Measurements from ENCODE around the gene FN3KRP. TPM values are rescaled to one million over a fixed set of nuclear protein-coding genes. Genes with fewer than 3 reads are reported as not detected.

FN3KRP gene
- total and polyA plus RNA-seq, 2 donors (not counting 3 experiments of a cell fraction or from before 2014, with no cell fraction given), result 22.2 to 35.2 TPM

- H3K27ac ChIP-seq (ENCODE audit: insufficient read depth, low read depth, low read length), result no peak overlapping the region
- POLR2A ChIA-PET, result no interaction called here
- CTCF ChIA-PET, result interaction anchor here (2.5 kb wide), 1 partner anchor 13 kb away, joined by 7 read pairs; no protein-coding TSS in a partner anchor
- peaks cover 30% of the 10 kb centered on the region for H3K79me2 ChIP-seq (ENCODE audit: control insufficient read depth, insufficient read depth, low read length)
- H3K27me3 ChIP-seq (ENCODE audit: control insufficient read depth in 2 of 2, insufficient read depth in 2 of 2, low read length in 2 of 2), result no peaks in the 10 kb centered on the region
- FAIRE-seq, result no peak
- dilution Hi-C loops (cut with MboI; ENCODE audit: extremely low pct_ligation_motif_present, low sequenced_read_pairs), result no loop called here
- peak overlapping the region; percentile 64 for H3K9ac ChIP-seq (replicated peaks; ENCODE audit: extremely low read depth, insufficient read depth, low read length)
- intact Hi-C loops (cut with micrococcal nuclease), result loop anchor here (2.0 kb wide), 1 partner anchor 36 kb away; the partner anchor contains the start of gene FN3KRP
- peaks cover 5% of the 10 kb centered on the region for H3K4me1 ChIP-seq (ENCODE audit: control insufficient read depth, extremely low read depth, insufficient read depth, low read length)
- peaks cover 0 to 2% of the 10 kb centered on the region in 2 experiments for H3K36me3 ChIP-seq (ENCODE audit: control insufficient read depth in 2 of 2, extremely low read depth in 1 of 2, insufficient read depth in 2 of 2, low read length in 2 of 2)
- H3K9me1 ChIP-seq (replicated peaks; ENCODE audit: control insufficient read depth, extremely low read depth, insufficient read depth, low read length), result no peaks in the 10 kb centered on the region
- peak overlapping the region; percentile 38 for H3K4me2 ChIP-seq (ENCODE audit: insufficient read depth, low read length)
- DNase-seq (ENCODE audit: low read depth, low spot score), result no peak
- no peak overlapping the region for H2AFZ ChIP-seq (ENCODE audit: low read depth, low read length)
- peak overlapping the region in 2 of 3 experiments; percentile 67 to 83 for H3K4me3 ChIP-seq (replicated peaks in 1 of 3; ENCODE audit: insufficient read depth in 1 of 3, low read depth in 1 of 3, low read length in 3 of 3)
- H4K20me1 ChIP-seq (replicated peaks; ENCODE audit: control insufficient read depth, extremely low read depth, insufficient read depth, low read length), result no peaks in the 10 kb centered on the region
- TF ChIP-seq EZH2 (IDR thresholded peaks at IDR 0.05; ENCODE audit: borderline replicate concordance, low read depth, low read length, severe bottlenecking), result no peak
- no peak for TF ChIP-seq FOS (IDR thresholded peaks at IDR 0.05; ENCODE audit: borderline replicate concordance, insufficient read depth, low read length)
- no peak for TF ChIP-seq JUN (IDR thresholded peaks at IDR 0.05; ENCODE audit: borderline replicate concordance, insufficient read depth, insufficient read length, low read depth)
- TF ChIP-seq, protein P1, sequence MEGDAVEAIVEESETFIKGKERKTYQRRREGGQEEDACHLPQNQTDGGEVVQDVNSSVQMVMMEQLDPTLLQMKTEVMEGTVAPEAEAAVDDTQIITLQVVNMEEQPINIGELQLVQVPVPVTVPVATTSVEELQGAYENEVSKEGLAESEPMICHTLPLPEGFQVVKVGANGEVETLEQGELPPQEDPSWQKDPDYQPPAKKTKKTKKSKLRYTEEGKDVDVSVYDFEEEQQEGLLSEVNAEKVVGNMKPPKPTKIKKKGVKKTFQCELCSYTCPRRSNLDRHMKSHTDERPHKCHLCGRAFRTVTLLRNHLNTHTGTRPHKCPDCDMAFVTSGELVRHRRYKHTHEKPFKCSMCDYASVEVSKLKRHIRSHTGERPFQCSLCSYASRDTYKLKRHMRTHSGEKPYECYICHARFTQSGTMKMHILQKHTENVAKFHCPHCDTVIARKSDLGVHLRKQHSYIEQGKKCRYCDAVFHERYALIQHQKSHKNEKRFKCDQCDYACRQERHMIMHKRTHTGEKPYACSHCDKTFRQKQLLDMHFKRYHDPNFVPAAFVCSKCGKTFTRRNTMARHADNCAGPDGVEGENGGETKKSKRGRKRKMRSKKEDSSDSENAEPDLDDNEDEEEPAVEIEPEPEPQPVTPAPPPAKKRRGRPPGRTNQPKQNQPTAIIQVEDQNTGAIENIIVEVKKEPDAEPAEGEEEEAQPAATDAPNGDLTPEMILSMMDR (IDR thresholded peaks at IDR 0.05; ENCODE audit: extremely low read depth in 1 of 2, insufficient read depth in 1 of 2, low read depth in 1 of 2, low read length in 2 of 2), result no peak
- no peak for TF ChIP-seq MAX (IDR thresholded peaks at IDR 0.05; ENCODE audit: insufficient read depth, insufficient read length)
- no peak for TF ChIP-seq MYC (IDR thresholded peaks at IDR 0.05; ENCODE audit: low read depth, low read length)
- no peak for TF ChIP-seq POLR2AphosphoS5 (IDR thresholded peaks at IDR 0.05; ENCODE audit: insufficient read depth, low read depth, low read length)
- H3K9me3 ChIP-seq (replicated peaks; ENCODE audit: control insufficient read depth, insufficient read depth, low read length), result no peaks in the 10 kb centered on the region
- TSS peak; percentile 29 for BruUV-seq (replicated peaks)
Measured at GRCh38 chr17:82753201-82753464, 36.6 kb downstream of the FN3KRP start.

All from endothelial cell of umbilical vein (primary cell).